EH (cell line): ENCODE results near the gene NEFH.
A peak's percentile ranks its signal among the peaks of the same experiment; 100 is the strongest.
"Not testable (repeated sequence)": the region's sequence is repeated elsewhere in the genome, so short reads cannot be mapped to it uniquely, and the experiment has no call there.

Experiments
- DNase-seq: peaks from one replicate; pipeline ENCODE4 v3.0.0-alpha.2; 2015; ENCODE audit warnings: low read depth

Gene NEFH

DNA sequence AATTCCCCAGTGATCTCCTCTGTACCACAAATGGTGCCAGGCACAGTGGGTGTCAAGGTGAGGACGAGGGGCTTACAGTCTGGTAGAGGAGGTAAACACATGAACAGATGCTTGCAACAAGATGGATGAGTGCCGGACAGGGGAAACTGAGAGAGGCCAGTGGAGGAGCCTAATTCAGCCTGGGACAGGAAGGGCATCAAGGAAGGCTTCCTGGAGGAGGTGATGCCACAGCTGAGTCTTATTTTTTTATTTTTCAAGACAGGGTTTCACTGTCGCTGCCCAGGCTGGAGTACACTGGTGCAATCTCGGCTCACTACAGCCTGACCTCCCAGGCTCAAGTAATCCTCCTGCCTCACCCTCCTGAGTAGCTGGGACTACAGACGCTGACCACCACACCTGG lies 18.8 kb upstream of the NEFH start:
- DNase-seq: no peak

DNA sequence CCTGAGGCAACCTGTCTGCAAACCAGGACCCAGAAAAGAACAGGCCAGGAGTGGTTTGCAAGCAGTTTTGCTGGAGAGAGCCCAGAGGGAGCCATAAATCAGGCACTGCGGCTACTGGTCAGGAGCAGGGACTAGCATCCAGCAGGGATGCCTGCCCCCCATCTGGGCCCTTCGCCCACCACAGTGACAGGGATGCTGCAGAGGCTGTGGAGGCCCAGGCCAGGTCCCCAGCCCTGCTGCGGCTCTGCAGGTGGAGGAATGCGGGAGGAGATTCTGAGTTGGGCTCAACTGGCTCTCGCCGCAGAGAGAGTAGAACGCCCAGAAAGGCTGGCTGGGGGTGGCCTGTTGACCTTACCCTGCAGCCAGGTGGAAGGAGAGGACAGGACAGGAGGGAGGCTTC lies 16.4 kb upstream of the NEFH start:
- no peak for DNase-seq

DNA sequence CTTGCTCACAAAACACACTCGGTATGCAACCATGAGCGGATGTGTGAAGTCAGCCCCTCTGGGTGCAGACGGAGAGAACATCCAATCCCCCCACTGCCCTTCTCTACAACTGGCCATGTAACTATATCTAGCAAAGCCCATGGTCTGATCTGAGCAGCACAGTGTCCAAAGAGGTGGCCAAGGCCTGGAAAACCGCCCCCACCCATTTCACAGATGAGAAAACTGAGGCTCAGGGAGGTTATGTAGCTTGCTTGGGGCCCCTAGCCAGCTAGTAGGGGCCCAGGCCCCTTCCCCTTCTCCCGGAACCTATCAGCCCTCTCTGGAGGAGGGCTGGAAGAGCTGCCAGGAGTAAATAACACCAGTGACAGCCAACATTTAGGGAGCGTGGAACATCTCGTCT lies 15.4 kb upstream of the NEFH start:
- DNase-seq: no peak

DNA sequence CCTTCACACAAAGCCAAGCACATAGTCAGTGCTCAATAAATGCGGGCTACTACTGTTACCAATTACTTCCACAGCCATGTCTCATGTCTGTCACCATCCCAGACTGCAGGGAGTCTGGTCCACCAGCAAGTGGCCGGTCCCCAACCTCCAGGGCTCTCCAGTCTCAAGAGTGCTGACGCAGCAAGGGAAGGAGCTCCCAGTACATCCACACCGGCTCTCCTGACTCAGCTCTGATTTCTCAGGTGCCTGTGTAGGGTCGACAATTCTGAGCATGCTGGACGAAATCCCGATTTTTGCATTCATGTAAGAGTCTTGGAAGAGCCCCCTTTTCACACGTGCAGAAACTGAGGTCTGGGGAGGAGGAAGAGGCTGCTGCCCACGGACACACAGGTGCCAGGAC lies 10.3 kb upstream of the NEFH start:
- no peak for DNase-seq

DNA sequence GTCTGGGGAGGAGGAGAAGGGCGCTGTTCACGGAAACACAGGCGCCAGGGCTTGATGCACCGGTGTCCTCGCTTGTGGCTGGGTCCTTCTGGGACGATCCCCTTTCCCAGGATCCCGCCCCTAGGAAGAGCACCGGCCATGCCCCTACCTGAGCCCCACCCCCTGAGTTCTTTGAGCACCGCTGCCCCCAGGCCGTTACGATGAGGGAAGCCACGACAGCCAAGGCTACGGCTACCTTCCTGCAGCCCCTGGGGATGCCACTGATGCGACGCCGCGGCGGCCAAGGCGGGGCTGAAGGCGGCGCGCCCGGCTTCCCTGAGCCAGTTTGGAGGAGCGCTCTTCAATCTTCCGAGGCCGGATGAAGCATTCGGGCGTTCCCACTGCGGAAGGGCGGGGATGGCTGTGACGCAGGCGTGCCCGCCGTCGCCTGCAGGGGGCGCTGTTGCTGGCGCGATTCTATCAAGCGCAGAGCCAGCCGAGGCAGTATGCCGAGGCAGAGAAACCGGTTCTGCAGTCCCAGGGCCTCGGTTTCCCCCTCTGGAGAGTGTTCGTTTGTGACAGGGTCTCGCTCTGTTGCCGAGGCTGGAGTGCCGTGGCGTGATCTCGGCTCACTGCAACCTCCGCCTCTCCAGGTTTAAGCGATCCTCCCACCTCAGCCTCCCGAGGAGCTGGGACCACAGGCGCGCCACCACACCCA lies 9.7 kb upstream of the NEFH start:
- DNase-seq: peak; percentile 42

DNA sequence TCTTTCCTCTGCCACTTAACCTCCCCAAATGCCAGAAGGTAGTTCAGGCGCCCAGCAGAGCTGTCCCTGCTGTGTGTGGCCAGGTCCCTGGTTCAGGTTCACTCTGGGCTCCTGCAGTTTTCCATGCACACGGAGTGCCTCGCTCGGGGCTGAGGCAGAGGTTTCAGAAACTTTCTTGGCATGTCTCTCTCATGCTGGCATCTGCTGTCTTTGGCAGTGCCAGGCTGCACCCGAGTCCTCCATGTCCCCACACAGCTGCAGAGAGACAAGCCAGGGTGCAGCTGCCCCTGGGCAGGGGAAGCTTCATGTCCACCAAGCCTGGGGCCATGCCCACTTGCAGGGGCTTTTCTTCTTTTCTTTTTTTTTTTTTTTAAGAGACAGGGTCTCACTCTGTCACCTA lies 7.0 kb upstream of the NEFH start:
- DNase-seq: no peak

DNA sequence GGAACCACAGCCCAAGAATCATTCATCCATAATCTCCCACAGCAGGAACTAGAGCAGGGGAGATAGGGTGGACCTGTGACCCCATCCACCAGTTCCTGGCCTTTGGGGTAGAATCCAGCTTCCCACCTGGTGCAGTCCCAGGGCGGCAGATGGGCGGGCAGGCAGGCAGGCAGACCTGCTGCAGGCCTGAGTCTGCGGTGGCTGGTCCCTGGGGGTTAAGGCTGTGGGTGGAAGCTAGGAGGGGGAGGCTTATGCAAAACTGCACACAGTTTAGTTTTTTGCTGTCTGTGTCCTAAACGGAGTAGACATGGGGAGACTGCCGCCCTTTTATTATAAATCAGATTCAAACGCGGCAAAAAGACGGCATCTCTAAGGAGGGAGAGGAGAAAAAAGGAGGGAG lies 4.5 kb upstream of the NEFH start:
- DNase-seq: no peak

DNA sequence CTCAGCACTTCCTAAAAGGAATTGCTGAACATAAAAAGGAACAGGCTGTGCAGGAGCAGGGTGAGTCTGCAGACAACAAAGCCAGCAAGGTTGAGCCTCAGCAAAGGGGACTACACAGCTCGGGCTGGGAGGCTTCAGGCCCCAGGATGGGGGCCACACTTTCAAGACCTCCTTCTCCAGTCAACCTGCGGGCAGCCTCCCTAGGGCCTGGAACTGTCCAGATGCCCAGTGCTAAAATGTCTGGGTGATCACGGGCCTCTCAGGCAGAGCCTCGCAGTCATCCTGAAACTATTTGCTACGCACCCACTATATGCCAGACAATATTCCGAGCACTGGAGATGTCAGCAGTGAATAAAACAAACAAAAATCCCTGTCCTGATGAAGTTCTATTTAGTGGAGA lies 3.9 kb upstream of the NEFH start:
- DNase-seq: peak; percentile 17

DNA sequence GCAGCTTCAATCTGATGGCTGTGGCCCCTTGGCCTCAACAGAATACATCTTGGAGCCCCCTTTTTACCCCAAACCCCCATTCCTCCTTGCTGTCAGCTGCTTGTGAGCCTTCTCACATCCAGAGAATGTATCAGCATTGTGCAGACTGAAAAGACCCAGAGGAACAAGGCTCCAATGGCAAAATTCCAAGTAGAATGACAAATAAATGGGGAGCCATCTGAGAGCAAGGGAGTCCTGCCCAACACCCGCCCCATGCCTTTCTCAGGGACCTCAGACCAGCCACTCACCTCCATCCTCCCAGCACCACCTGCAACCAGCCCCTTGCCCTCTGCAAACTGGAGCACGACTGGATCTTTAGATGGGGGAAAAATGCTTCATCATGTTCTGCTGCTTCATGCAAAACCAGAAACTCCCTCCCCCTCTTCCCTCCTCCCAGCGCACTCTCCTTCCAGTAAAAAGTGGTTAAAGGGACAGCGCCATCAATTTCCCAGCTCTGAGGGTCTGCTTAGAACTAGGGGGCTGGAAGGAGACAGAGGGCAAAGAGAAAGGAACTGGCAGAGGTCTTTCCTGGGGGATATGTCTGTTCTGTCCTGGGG lies 2.2 kb upstream of the NEFH start:
- no peak for DNase-seq

DNA sequence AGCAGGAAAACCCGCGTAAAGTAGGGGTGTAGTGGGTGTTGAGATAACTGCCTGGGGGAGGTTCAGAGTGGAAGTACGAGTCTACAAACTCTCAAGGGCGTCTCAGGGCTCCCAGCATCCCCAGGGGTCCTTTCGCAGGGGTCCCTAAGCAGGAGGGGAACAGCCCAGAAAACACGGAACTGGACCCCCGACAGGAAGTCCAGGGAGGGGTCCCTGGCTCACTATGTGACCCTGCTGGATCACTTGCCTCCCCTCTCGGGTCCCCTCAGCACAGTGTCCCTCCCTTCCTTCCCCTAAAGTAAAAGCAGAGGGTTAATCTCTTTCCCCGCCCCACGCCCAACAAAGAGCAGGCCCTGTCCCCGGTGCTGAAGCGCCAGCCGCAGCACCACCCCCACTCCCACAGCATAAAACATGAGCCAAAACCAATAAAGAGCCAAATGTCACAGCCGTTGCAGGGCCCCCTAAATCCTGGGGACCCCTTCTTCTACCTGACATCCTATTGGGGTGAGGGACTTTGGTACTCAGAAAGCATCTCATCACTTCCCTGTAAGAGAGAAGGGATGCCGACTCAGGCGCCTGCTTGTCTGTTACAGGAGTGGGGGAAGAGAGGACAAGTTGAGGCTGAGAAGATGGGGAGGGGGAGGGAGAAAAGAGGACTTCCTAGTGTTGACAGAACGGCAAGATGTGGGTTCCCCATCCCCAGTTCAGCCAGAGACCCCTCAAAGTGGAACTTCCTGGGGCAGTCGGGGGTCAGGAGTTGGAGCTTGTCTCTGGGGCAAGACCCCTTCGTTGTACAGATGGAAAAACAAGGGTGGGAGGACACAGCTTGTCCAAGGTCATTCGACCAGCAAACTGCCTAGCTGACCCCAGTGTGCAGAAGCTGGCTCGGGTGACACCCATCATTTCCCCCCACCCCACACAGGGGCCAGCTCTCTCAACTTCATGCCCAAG lies 1.4 kb upstream of the NEFH start:
- peak; percentile 25 for DNase-seq

DNA sequence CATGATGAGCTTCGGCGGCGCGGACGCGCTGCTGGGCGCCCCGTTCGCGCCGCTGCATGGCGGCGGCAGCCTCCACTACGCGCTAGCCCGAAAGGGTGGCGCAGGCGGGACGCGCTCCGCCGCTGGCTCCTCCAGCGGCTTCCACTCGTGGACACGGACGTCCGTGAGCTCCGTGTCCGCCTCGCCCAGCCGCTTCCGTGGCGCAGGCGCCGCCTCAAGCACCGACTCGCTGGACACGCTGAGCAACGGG lies 169 bp downstream of the NEFH start:
- DNase-seq: no peak

DNA sequence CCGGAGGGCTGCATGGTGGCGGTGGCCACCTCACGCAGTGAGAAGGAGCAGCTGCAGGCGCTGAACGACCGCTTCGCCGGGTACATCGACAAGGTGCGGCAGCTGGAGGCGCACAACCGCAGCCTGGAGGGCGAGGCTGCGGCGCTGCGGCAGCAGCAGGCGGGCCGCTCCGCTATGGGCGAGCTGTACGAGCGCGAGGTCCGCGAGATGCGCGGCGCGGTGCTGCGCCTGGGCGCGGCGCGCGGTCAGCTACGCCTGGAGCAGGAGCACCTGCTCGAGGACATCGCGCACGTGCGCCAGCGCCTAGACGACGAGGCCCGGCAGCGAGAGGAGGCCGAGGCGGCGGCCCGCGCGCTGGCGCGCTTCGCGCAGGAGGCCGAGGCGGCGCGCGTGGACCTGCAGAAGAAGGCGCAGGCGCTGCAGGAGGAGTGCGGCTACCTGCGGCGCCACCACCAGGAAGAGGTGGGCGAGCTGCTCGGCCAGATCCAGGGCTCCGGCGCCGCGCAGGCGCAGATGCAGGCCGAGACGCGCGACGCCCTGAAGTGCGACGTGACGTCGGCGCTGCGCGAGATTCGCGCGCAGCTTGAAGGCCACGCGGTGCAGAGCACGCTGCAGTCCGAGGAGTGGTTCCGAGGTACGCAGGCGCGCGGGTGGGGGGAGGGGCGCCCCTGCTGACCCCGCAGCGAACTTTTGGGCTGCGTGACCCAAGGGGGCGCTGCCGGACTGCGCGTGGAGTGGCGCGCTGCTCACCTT lies 670 bp downstream of the NEFH start:
- DNase-seq: no peak

DNA sequence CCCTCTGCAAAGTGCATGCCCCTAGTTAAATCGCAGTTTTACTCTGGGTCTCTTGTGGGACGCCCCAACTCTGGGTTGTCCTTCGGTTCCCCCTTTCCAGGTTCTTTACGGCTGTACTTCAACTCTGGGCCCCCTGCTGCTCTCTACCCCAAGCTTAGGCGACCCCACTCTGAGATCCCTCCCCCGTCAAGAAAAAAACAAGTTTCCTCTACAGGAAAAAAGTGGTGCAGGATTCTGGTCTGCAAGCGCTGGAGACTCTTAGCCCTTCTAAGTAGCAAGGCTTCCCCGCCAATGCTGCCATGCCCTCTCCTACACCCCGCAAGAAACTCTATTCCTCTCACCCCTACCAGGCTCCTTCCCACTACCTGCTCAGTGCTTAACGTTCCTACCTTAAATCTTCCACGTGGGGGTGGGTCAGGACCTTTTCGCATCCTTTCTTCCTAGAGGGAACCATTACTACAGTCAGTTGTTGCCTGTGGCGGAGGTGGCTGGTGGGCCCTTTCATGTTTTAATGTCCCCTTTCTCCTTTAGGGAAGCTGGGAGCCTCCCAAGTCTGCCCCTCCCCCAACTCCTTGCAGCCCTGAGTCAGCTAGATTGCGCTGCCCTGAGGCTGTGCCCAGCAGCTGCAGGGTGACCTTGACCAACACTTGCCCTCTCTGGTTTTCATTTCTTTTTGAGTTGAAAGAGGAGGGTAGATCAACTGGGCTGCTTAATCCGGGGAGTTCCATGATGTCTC lies 1.4 kb downstream of the NEFH start:
- peak; percentile 4 for DNase-seq

DNA sequence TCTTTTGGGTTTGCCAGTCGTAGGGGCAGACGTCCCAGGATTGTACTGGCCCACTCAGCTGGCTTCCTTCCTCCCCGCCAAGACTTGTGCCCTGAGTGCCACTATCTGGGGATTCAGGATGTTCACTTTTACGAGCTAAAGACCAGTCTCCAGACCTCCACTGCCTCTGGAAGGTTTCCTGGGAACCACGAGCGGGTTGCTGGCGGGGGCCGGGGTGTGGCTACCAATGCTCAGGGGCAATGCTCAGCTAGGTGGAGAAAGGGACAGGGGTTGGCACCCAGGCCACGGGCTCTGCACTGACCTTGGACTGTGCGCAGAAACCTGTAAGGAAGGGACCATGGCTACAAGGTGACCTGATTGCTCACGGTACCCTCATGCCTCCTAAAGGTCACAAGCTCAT lies 2.2 kb downstream of the NEFH start:
- DNase-seq: no peak

DNA sequence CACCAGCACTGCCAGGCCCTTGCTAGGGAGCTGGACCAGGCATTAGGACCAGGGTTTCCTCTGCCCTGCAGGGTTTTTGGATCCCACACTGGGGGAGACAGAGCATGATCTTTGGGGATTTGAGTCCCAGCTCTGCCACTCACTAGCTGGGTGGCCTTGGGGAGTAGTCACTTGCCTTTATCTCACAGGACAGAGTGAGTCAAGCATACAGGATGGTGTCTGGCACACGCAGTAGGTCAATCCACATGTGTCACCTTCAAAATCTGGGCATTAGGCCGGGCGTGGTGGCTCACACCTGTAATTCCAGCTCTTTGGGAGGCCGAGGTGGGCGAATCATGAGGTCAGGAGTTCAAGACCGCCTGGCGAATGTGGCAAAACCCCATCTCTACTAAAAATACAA lies 2.7 kb downstream of the NEFH start:
- DNase-seq: no peak

DNA sequence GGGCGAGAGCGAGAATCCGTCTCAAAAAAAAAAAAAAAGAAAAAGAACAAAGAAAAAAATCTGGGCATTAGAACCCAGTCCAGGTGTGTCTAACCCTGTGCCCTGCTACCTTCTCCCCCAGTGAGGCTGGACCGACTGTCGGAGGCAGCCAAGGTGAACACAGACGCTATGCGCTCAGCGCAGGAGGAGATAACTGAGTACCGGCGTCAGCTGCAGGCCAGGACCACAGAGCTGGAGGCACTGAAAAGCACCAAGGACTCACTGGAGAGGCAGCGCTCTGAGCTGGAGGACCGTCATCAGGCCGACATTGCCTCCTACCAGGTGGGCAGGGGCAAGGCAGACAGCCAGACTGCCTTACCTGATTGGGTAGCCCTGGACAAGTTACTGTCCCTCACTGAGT lies 3.2 kb downstream of the NEFH start:
- no peak for DNase-seq

DNA sequence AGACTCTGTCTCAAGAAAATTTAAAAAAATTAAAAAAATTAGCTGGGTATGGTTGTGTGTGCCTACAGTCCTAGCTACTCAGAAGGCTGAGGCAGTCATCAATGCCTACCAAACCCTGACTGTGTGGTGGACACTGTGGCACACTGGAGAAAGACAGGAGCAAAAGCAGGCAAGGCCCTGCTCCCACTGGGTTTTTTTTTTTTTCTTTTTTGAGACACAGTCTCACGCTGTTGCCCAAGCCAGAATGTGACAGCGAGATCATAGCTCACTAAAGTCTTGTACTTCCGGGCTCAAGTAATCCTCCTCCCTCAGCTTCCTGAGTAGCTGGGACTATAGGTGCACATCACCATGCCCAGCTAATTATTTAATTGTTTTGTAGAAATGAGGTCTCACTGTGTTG lies 4.6 kb downstream of the NEFH start:
- DNase-seq: no peak

DNA sequence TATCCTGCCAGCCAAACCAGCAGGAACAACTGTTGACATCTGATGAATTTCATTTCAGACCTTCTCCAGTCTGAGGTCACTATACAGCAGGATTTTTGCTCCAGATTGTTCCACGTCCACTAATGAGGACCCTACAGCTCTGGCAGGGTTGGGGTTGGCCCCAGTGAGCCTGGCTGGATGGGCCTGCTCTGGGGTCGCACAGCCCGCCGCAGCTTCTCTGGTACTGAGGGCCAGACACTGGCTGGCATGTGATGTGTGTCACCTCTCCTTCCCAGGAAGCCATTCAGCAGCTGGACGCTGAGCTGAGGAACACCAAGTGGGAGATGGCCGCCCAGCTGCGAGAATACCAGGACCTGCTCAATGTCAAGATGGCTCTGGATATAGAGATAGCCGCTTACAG lies 5.4 kb downstream of the NEFH start:
- no peak for DNase-seq

DNA sequence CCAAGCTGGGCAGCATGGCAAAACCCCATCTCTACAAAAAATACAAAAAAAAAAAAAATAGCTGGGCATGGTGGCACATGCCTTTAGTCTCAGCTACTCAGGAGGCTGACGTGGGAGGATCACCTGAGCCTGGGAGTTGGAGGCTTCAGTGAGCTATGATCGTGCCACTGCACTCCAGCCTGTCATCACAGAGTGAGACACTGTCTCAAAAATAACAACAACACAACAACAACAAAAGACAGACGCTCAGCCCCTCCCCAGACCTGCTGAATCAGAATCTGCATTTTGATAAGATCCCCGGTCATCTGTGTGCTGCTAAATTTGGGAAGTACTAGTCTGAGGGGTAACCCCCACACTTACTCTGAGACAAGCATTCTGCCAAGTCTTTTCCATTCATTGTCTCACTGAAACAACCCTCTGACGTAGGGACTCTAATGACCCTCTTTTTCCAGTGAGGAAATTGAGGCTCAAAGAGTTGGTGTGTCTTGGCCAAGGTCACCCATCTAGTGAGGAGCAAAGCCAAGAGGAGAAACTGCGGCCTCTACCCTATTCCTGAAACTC lies 7.5 kb downstream of the NEFH start:
- no peak for DNase-seq

DNA sequence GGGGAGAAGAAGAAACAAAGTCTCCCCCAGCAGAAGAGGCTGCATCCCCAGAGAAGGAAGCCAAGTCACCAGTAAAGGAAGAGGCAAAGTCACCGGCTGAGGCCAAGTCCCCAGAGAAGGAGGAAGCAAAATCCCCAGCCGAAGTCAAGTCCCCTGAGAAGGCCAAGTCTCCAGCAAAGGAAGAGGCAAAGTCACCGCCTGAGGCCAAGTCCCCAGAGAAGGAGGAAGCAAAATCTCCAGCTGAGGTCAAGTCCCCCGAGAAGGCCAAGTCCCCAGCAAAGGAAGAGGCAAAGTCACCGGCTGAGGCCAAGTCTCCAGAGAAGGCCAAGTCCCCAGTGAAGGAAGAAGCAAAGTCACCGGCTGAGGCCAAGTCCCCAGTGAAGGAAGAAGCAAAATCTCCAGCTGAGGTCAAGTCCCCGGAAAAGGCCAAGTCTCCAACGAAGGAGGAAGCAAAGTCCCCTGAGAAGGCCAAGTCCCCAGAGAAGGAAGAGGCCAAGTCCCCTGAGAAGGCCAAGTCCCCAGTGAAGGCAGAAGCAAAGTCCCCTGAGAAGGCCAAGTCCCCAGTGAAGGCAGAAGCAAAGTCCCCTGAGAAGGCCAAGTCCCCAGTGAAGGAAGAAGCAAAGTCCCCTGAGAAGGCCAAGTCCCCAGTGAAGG lies 9.2 kb downstream of the NEFH start:
- not testable (repeated sequence) for DNase-seq

DNA sequence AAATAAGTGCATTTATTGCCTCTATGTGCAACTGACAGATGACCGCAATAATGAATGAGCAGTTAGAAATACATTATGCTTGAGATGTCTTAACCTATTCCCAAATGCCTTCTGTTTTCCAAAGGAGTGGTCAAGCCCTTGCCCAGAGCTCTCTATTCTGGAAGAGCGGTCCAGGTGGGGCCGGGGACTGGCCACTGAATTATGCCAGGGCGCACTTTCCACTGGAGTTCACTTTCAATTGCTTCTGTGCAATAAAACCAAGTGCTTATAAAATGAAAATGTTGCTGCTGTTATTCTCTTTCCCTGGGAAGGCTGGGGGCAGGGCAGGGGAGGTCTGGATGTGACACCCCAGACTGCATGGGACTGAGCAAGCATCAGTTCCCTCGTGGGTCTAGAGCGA lies 11.0 kb downstream of the NEFH start:
- no peak for DNase-seq
